Testis (tissue), 2 donors: Measurements from ENCODE around the gene NKIRAS1.

Experiments used
- POLR2A ChIP-seq: fragments of 450-650 bp; IDR thresholded peaks from one replicate; pipeline ENCODE4 v1.6.1; 2017; ENCODE audit warnings: antibody characterized with exemption, mild to moderate bottlenecking, moderate library complexity
- TF ChIP-seq, protein P1 (sequence below), 3 experiments: fragments of 450-650 bp in 2 of 3; fragments of 200-600 bp in 1 of 3; sonication (generic) in 1 of 3; IDR thresholded peaks; one replicate each; pipeline ENCODE4 v1.5.1; 2016 to 2019; ENCODE audit warnings: antibody characterized with exemption in 3 of 3, mild to moderate bottlenecking in 2 of 3, moderate library complexity in 1 of 3

DNA sequence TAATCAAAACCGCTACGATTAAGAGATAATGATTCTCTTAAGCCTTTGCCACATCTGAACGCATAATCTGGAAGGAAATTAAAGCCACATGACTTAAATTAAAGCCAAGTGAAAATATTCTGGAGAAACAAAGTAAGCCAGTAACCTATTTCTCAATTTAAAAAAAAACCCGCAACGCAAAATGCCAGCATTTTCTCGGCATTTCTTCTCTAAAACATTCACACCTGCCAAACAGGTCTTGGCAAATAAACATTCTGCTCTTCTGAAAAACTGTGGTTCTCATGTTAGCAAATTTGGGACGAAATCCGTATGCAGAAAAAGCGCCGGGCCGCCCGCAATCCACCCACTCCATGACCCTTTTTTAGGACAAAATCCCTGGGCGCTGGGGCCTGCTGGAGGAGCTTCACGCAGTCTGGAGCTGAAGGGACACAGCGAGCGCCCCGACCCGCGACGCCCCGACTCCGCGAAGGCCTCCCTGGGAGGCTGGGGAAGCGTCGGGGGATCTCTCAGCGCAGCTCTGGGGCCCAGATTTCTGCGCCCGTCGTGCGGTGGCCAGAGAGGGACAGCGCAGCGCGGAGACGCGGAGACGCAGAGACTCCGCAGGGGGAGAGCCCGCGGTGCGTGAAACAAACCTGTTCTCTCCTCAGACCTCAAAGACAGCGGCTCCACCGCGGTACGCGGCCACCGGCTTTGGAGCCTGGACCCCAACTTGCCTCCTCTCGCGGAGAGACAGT is 471 bp downstream of the NKIRAS1 start:
- no peak for TF ChIP-seq POLR2A
- TF ChIP-seq, protein P1, sequence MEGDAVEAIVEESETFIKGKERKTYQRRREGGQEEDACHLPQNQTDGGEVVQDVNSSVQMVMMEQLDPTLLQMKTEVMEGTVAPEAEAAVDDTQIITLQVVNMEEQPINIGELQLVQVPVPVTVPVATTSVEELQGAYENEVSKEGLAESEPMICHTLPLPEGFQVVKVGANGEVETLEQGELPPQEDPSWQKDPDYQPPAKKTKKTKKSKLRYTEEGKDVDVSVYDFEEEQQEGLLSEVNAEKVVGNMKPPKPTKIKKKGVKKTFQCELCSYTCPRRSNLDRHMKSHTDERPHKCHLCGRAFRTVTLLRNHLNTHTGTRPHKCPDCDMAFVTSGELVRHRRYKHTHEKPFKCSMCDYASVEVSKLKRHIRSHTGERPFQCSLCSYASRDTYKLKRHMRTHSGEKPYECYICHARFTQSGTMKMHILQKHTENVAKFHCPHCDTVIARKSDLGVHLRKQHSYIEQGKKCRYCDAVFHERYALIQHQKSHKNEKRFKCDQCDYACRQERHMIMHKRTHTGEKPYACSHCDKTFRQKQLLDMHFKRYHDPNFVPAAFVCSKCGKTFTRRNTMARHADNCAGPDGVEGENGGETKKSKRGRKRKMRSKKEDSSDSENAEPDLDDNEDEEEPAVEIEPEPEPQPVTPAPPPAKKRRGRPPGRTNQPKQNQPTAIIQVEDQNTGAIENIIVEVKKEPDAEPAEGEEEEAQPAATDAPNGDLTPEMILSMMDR (IDR thresholded peaks at IDR 0.05): no peak
